ENCODE results near the gene GRIK2. TPM values are rescaled to one million over a fixed set of nuclear protein-coding genes. Genes with fewer than 3 reads are reported as not detected.
A peak's percentile ranks its signal among the peaks of the same experiment; 100 is the strongest.

GRIK2 gene
- polyA plus RNA-seq, 6 donors from 2014 or later: not detected

DNA sequence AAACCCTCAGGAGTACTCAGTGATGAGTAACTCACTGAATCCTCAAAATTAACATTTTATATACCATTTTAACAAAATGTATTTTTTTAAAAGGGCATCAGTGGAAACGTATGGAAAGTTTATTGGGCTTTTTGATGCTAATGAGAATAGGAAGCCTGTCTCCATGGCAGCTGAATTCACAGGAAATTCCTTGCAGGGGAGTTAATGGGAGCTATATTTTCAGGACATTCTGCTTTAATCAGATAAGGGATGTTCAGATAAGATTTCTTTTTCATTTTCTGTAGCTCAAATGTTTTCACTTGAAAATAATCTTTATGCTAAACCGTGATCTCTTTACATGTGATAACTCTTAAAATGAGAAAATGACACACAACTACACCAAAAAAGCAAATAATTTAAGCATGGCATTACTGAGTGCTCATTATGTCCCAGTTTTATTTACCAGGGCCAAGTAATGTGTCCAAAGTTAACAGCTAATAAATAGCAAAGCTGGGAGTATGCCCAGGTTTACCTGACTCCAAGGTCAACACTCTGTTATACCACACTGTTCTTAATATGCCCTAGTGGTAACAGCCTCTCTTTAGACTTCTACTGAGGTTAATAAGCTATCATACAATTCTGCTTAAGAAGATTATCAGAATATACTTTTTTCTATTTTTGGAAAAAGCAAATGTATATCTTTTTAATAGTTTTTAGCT lies 348.1 kb downstream of the GRIK2 start:
- H3K27ac Mint-ChIP-seq: no peak overlapping the region
- ATAC-seq (ENCODE audit: low read depth in 2 of 2) (no peak), DNase-seq (no peak)
- H3K36me3 Mint-ChIP-seq: no peaks in the 10 kb centered on the region
- H3K9me3 Mint-ChIP-seq: peaks cover 4 to 10% (median 6%) of the 10 kb centered on the region in 7 donors
- H3K27me3 Mint-ChIP-seq: no peaks in the 10 kb centered on the region
- H3K4me3 Mint-ChIP-seq: no peak overlapping the region
- no peaks in the 10 kb centered on the region for H3K4me1 Mint-ChIP-seq

DNA sequence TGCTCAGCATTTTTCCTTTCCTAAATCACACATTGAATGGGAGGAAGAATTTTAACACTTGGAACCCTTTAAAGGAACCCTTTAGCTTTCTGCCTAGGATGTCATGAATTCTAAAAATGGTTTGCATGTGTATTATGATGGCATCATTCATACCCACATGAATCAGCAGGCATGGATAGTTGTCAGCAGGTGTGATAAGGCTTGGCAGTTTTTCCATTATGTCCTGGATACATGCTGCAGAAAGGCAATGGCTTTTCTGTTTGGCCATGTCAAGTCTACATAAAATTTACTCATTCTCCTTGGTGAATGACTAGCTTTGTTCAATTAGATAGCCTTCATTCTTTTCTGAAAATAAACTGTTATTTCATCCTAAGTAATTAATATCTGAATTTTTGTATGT lies 353.7 kb downstream of the GRIK2 start:
- H3K9me3 Mint-ChIP-seq: peaks cover 0 to 5% (median 0%) of the 10 kb centered on the region in 7 donors
- H3K27ac Mint-ChIP-seq: no peak overlapping the region
- H3K36me3 Mint-ChIP-seq: no peaks in the 10 kb centered on the region
- no peaks in the 10 kb centered on the region for H3K4me1 Mint-ChIP-seq
- no peak for ATAC-seq (ENCODE audit: low read depth in 2 of 2)
- no peaks in the 10 kb centered on the region for H3K27me3 Mint-ChIP-seq
- H3K4me3 Mint-ChIP-seq: no peak overlapping the region
- DNase-seq: no peak

DNA sequence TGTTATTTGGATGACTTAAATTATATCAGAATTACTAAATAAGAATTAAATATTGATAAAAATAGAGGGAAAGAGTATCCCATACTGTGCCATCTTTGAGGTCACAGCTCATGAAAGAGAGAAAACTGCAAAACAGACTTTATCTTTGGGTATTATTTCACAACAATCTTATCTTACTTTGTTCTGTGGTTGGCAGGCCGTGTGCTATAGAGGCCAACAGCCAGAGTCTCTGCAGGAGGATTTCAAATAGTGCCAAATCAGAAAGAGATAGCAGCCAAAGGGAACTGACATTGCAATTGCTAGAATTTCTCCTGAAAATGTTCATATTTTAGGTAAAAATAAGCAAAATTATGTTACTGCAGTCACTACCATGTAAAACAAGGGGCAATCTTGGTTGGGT lies 354.2 kb downstream of the GRIK2 start:
- DNase-seq (no peak), ATAC-seq (ENCODE audit: low read depth in 2 of 2) (no peak)
- no peaks in the 10 kb centered on the region for H3K4me1 Mint-ChIP-seq
- no peak overlapping the region for H3K27ac Mint-ChIP-seq
- no peak overlapping the region for H3K4me3 Mint-ChIP-seq
- H3K36me3 Mint-ChIP-seq: no peaks in the 10 kb centered on the region
- H3K27me3 Mint-ChIP-seq: no peaks in the 10 kb centered on the region
- H3K9me3 Mint-ChIP-seq: peaks cover 0 to 4% (median 0%) of the 10 kb centered on the region in 7 donors

DNA sequence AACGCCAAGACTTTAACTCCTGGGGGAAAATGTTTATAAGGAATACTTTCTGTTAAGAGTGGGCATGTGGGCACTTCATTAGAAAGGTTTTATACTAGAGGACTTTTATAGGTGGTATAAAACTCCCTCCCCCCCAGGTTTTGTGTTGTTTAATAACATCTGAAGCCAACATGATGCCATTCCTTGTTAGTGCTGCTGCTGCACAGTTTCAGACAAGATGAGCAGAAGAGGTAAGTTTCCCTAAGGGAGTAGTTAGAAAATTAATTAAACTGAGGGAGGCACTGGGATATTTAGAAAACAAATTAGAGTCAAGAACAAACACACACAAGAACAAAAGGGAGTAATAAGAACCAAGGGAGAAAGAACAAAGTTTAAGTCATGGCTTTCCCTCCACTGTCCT lies 362.4 kb downstream of the GRIK2 start:
- Mint-ChIP-seq H3K9me3 (peaks cover 0 to 4% (median 0%) of the 10 kb centered on the region in 7 donors), H3K4me3 (no peak overlapping the region)

DNA sequence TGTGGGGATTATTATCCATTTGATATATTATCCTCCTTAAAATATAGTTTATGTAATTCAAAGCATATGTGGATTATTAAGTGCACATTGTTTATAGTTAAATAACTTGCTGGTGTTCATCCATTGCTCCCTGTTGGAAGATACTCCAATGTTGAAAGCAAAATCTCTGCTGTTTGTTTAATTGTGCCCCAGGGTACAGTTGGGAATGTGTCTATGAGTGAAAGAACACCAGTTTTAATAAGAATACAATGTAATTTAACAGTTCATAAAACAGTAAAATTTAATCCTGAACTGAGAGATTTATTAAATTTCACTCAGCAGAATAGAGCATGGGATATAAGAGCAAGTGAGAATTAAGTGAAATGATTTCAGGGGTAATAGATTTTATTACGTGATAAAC lies 364.9 kb downstream of the GRIK2 start:
- Mint-ChIP-seq H3K9me3 (peaks cover 0 to 4% (median 0%) of the 10 kb centered on the region in 7 donors), H3K27me3 (no peaks in the 10 kb centered on the region), H3K4me1 (no peaks in the 10 kb centered on the region), H3K36me3 (no peaks in the 10 kb centered on the region), H3K27ac (no peak overlapping the region), H3K4me3 (no peak overlapping the region)
- ATAC-seq (ENCODE audit: low read depth in 2 of 2): no peak
- DNase-seq: no peak

More for the DNA sequence above, 362.4 kb downstream of the GRIK2 start:
- Mint-ChIP-seq H3K27ac (no peak overlapping the region), H3K27me3 (no peaks in the 10 kb centered on the region), H3K36me3 (no peaks in the 10 kb centered on the region), H3K4me1 (no peaks in the 10 kb centered on the region)
- ATAC-seq (ENCODE audit: low read depth in 2 of 2) (no peak), DNase-seq (no peak)

DNA sequence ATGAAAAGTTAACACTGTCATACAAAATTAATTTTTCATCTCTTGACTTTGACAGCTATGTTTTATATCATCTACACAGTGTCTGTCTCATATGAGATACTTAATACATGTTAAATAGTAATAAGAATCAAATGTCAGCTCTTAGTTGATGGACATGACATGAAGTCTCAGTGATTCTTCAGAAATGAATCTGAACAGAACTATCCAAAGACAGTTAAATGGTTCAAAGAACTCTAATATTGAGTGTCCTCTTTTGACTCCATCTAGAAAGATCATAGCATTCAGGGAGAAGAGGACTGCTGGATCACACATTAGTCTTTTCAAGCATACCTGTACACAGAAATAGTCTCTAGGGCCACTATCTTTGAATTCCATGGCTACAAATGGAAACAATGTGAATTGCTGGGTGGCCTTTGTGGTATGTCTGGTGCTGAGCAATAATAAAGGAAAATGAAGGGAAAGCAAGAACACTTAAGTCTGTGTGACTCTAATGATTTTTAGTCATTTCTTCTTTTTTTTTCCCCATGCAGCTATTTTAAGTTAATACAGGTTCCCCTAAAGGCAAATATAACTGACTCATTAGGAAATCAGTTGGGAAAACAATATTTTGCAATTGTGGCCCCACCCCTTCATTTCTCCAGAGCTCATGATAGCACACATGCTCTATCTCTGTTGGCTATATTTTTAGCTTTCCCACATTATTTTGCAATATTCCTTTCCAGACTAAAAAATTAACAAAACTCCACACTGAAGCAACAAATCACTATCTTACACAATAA lies 367.5 kb downstream of the GRIK2 start:
- no peaks in the 10 kb centered on the region for H3K4me1 Mint-ChIP-seq
- no peak overlapping the region for H3K4me3 Mint-ChIP-seq
- ATAC-seq (ENCODE audit: low read depth in 2 of 2): no peak
- H3K36me3 Mint-ChIP-seq: no peaks in the 10 kb centered on the region
- DNase-seq: no peak
- H3K27ac Mint-ChIP-seq: no peak overlapping the region
- peaks cover 0 to 3% (median 0%) of the 10 kb centered on the region in 7 donors for H3K9me3 Mint-ChIP-seq
- H3K27me3 Mint-ChIP-seq: no peaks in the 10 kb centered on the region

DNA sequence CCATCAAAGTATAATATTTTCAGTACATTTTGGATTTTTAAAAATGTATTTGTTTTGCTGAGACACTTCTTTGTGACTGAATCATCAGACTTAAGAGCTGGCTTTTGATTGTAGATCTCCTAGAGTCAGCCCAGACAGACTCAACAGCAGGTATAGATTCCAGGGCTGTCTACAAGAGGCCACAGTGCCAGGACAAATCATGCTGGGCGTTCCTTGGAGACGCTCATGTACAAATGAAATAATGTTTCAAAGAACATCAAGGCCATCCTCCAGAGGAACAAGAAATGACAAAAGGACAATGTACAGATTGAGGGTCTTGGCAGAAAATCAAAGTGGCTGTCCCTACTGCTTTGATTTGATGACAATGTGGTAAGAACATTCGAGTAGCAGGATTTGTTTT lies 369.3 kb downstream of the GRIK2 start:
- ATAC-seq (ENCODE audit: low read depth in 2 of 2) (no peak), DNase-seq (no peak)
- H3K9me3 Mint-ChIP-seq: peaks cover 0 to 3% (median 0%) of the 10 kb centered on the region in 7 donors
- peak overlapping the region in 1 of 6 donors; percentile 29 for H3K27ac Mint-ChIP-seq
- no peaks in the 10 kb centered on the region for H3K4me1 Mint-ChIP-seq
- H3K4me3 Mint-ChIP-seq: no peak overlapping the region
- no peaks in the 10 kb centered on the region for H3K36me3 Mint-ChIP-seq
- H3K27me3 Mint-ChIP-seq: no peaks in the 10 kb centered on the region

DNA sequence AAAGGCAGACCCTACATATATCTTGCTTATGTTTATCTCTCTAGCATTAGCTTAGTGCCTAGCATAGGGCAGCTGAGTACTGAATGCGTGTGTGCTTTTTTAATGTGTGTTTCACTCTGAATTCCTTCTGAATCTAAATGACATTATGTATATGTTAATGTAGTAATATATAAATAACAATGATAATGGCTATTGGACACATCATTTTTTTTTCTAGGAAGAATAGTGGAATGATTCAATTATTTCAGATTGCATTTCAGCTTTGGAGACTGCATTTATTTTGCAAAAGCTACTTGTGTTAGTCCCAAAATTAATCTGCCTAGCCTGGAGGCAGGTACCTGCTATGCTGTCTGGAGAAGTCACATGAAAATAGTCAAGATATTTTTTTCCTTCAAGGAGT lies 371.8 kb downstream of the GRIK2 start:
- Mint-ChIP-seq H3K27ac (no peak overlapping the region), H3K36me3 (no peaks in the 10 kb centered on the region), H3K27me3 (no peaks in the 10 kb centered on the region), H3K4me3 (no peak overlapping the region), H3K9me3 (peaks cover 0 to 6% (median 0%) of the 10 kb centered on the region in 7 donors), H3K4me1 (no peaks in the 10 kb centered on the region)
- ATAC-seq (ENCODE audit: low read depth in 2 of 2) (no peak), DNase-seq (no peak)

DNA sequence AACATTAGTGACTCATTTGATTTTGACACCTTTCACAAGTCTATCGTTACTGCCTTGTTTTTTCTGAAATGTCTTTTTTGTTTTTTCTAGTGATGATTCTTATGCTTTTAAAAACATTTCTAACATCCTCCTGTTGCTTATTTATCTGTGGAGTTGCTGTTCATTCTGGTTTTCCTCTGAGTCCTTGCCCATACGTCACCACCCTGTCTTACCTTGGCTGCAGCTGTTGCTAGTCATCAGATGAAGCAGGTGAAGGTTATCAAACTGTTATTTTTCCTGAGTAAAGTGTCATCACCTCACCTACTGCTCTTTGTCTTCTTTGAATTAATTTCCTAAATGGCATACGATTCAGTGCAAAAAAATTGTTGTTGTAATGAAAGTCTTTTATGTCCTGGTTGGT lies 376.6 kb downstream of the GRIK2 start:
- ATAC-seq (ENCODE audit: low read depth in 2 of 2) (no peak), DNase-seq (no peak)
- Mint-ChIP-seq H3K27ac (peak overlapping the region in 1 of 6 donors; percentile 9), H3K27me3 (no peaks in the 10 kb centered on the region), H3K4me1 (no peaks in the 10 kb centered on the region), H3K36me3 (no peaks in the 10 kb centered on the region), H3K4me3 (no peak overlapping the region), H3K9me3 (peaks cover 0 to 3% (median 3%) of the 10 kb centered on the region in 7 donors)

DNA sequence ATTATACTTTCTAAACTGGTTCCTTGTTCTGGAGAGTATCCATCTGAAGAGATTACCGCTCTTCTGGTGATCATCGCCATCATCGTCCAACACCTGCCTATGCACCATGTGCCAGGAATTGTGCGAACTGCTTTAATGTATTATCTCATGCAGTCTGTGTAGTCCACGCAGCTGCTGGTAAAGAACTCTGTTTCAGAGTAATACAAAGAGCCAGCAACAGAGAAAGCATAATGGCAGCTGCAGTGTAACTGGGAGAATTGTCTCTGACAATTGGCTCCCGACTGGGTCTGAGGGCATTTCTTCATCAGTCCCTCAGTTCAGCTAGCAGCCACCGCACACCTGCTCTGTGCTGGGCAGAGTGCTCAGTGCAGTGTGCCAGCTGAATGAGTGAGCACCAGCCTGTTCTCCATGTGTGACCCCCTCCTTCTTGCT lies 383.4 kb downstream of the GRIK2 start:
- Mint-ChIP-seq H3K27ac (no peak overlapping the region), H3K9me3 (peaks cover 0 to 3% (median 0%) of the 10 kb centered on the region in 7 donors), H3K27me3 (no peaks in the 10 kb centered on the region), H3K36me3 (no peaks in the 10 kb centered on the region), H3K4me1 (no peaks in the 10 kb centered on the region), H3K4me3 (no peak overlapping the region)
- ATAC-seq (ENCODE audit: low read depth in 2 of 2) (no peak), DNase-seq (no peak)

DNA sequence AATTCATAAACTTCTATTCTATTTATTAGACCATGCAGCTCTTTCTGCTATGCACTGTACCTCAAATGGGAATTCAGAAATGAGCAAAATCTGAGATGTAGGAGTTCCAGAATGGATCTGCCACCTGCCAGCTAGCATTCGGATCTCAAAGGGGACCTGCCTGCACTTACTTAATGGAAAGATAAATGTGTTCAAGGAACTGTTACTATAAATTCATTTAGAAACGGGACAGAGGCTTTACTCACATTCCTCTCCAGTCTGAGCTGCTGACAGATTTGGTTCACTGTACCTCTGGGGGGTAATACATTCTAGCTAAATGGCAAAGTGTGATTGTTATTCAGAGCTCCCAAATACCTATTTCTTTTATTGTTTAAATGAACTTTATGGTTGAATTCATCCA lies 384.1 kb downstream of the GRIK2 start:
- Mint-ChIP-seq H3K36me3 (no peaks in the 10 kb centered on the region), H3K27me3 (no peaks in the 10 kb centered on the region), H3K4me3 (no peak overlapping the region), H3K4me1 (no peaks in the 10 kb centered on the region), H3K27ac (no peak overlapping the region), H3K9me3 (peaks cover 0 to 4% (median 0%) of the 10 kb centered on the region in 7 donors)
- ATAC-seq (ENCODE audit: low read depth in 2 of 2) (no peak), DNase-seq (no peak)

DNA sequence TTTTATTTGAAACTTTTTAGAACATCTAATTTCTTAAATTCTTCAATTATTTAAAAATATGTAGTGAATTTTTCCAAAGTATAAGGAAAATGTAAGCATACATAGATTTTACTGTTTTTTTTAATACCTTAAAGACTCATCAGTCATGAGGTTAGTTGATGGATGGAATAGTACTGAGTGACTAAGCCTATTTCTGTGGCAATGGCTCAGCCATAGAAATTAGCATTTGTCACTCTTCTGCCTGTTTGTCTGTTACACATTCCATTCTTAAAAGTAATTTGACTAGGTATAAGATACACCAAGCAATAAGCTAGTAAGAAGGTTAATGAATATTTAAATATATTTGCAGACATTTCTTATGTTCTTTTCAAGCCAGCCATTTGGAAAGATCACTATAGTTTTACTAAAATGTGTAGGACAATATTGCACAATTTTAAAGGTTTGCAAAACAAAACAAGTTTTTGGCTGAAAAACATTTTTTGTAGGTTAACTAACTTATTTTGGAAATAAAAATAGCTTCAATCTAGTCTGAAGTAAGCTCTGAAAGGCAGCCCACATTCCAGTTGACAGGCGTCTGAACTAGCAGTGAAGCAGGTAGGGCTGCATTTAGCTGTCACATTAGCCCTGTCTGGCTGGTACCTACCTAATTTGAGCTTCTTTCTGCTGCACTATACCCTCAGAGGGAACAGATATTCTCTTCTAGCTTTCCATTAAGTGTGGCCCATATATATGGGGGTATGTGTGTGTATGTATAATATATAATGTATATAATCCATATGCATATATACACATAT lies 385.7 kb downstream of the GRIK2 start:
- no peaks in the 10 kb centered on the region for H3K36me3 Mint-ChIP-seq
- no peak overlapping the region for H3K27ac Mint-ChIP-seq
- H3K9me3 Mint-ChIP-seq: peaks cover under 1 to 10% (median 4%) of the 10 kb centered on the region in 7 donors
- H3K27me3 Mint-ChIP-seq: no peaks in the 10 kb centered on the region
- ATAC-seq (ENCODE audit: low read depth in 2 of 2): no peak
- H3K4me1 Mint-ChIP-seq: no peaks in the 10 kb centered on the region
- no peak overlapping the region for H3K4me3 Mint-ChIP-seq
- no peak for DNase-seq

DNA sequence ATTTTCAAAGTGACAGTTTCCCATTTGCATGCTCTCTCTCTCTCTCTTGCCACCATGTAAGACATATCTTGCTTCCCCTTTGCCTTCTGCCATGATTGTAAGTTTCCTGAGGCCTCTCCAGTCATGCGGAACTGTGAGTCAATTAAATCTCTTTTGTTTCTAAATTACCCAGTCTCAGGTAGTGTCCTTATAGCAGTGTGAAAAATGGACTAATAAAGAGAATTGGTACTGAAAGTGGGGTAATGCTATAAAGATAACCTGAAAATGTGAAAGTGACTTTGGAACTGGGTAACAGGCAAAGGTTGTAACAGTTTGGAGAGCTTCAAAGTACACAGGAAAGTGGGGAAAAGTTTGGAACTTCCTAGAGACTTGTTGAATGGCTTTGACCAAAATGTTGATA lies 389.8 kb downstream of the GRIK2 start:
- Mint-ChIP-seq H3K4me1 (no peaks in the 10 kb centered on the region), H3K36me3 (no peaks in the 10 kb centered on the region), H3K27ac (no peak overlapping the region), H3K9me3 (peaks cover 3 to 37% (median 6%) of the 10 kb centered on the region in 7 donors), H3K27me3 (no peaks in the 10 kb centered on the region), H3K4me3 (no peak overlapping the region)
- DNase-seq (no peak), ATAC-seq (ENCODE audit: low read depth in 2 of 2) (no peak)
